ENCODE data around the gene LMO7.
"Not testable (repeated sequence)": the region's sequence is repeated elsewhere in the genome, so short reads cannot be mapped to it uniquely, and the experiment has no call there.

LMO7 gene

DNA sequence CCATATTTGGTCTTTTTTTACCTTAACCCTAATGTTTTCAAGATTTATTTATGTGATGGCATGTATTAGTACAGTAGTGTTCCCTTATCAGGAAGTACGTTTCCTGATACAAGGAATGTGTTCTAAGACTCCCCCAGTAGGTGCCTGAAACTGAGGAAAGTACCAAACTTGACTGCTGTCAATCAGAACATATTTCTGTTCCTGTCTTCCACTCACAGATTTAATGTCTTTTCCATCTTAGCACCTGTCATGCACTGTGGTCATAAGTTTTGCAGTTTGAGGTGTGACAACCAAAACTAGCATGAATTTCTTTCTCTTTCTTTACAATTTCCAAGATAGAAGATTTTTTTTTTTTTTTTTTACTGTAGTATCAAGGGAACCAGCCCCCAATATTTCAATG, 62.9 kb downstream of the LMO7 start:
- DNase-seq (ENCODE audit: low read depth, low spot score) = no peak

DNA sequence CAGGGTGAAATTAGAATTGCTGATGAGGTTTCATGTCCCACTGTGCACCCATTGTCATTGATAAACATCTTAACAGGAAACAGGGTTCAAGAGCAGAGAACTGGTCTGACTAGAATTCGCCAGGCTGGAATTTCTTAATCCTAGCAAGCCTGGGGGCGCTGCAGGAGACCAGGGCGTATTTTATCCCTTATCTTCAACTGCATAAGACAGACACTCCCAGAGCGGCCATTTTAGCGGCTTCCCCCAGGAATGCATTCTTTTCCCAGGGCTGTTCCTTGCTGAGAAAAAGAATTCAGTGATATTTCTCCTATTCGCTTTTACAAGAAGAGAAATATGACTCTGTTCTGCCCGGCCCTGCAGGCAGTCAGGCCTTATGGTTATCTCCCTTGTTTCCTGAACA, 63.6 kb downstream of the LMO7 start:
- not testable (repeated sequence) for DNase-seq (ENCODE audit: low read depth, low spot score)

GRCh38 chr13:75700552-75700951, 64.4 kb downstream of the LMO7 start:
- DNase-seq (ENCODE audit: low read depth, low spot score) = no peak

DNA sequence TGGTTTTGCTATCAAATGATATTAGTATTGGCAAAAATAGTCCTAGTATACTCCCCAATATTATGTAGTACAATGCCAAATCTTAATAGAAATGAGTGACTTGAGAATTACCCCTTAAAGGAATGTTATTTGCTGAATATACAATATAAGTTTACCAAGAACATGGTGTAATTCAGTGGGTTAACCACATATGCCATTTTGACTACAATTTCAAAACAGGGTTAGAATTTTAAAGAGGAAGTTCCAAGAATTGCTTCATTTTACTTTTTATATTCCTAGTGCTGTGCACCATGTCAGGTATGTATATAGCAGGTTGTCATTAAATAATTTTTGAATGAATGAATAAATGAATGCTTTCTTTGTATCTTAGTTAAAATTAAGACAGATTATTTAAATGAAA, 66.3 kb downstream of the LMO7 start:
- no peak for DNase-seq (ENCODE audit: low read depth, low spot score)

- DNase-seq (ENCODE audit: low read depth, low spot score) = no peak
These were observed 67.6 kb downstream of the LMO7 start for GRCh38 chr13:75703769-75704168.

DNA sequence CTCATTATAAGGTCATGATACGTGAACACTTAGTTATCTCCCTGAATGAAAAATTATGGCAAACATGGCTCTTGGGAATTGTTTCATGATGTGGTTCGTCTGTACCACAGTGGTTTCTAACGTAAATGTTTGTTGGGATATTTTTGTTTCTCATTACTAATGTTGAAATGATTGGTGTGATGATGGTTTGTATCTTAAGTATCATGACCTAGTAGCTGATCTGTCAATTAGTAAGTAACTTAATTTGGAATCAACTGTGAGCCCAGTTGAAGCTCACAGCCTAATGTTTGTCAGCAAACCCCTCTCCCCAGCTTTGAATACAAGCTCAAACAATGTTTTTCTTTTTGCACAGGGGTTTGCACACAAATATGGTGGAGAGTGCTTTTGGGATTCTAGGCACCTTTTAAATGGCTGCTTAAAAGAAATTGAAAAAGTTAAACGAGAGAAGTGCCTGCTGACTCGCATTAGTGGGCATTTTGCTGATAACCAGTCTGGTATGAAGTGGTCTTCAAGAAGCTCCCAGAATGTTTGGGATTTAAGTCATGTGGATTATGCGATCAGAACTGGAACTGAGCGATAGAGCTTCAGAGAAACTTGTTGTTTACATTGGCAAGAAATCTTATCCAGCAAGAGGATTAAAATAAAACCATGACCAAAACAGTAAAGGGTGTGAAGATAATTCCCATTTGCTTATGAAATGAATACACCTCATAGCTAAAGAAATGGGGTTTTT, 68.2 kb downstream of the LMO7 start:
- no peak for DNase-seq (ENCODE audit: low read depth, low spot score)

- DNase-seq (ENCODE audit: low read depth, low spot score) = peak; percentile 84
These were observed 68.8 kb downstream of the LMO7 start for GRCh38 chr13:75704927-75705288.

DNA sequence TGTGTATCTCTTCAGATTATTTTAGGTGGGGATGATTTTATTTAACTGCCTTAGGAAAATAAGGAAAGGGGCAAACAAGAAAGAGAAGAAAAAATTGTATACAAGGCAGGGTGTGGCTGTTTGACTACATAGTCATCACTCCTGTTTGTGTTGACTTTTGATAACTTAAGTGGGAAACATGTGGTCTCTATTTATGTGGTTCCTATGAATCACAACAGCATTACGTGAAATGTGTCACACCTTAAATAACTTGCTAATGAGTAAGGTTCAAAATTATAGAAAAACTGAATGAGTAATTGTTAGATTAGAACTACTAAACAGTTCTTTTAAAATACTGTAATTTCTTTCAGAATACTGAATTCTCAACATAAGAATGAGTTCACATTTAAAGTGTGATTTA, 69.3 kb downstream of the LMO7 start:
- DNase-seq (ENCODE audit: low read depth, low spot score) = no peak

- no peak for DNase-seq (ENCODE audit: low read depth, low spot score)
These were observed 69.8 kb downstream of the LMO7 start for GRCh38 chr13:75705908-75706307.

DNA sequence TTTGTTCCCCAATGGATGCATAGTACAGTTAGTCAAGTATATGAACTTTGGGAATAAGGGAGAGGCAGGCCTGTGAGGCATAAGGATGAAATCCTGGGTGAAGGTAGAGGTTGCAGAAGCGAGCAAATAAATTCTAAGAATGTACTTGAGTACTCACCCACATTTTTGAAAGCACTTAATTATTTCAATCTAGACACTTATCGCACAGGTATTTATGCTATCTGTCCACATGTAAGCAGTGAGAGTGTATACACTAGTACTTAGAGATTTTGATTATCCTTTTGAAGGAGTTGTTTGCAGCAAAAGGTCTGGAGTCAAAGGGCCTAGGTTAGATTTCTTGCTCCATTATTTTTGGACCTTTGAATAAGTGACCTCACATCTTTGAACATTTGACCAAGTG, 77.7 kb downstream of the LMO7 start:
- no peak for DNase-seq (ENCODE audit: low read depth, low spot score)

GRCh38 chr13:75715601-75716523, 79.7 kb downstream of the LMO7 start:
- no peak for DNase-seq (ENCODE audit: low read depth, low spot score)

DNA sequence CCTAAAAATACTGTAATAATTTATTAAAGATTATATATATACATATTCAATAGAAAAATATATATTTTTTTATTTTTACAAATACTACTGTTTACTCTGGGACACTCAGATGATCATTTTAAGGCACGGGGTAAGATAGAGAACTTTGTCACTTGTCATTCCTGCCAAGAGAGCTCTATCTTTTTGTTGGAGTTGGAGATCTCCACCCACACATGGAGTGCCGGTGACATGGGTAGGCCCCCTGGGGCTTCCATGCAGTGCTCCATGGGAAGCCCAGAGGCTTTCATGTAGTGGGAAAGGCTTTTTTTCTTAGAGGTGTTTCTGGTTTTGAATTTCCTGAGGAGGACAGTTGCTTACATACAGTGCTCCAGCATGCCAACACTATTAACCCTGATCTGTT, 81.4 kb downstream of the LMO7 start:
- no peak for DNase-seq (ENCODE audit: low read depth, low spot score)

- DNase-seq (ENCODE audit: low read depth, low spot score) = no peak
These were observed 85.2 kb downstream of the LMO7 start for GRCh38 chr13:75721307-75721706.

DNA sequence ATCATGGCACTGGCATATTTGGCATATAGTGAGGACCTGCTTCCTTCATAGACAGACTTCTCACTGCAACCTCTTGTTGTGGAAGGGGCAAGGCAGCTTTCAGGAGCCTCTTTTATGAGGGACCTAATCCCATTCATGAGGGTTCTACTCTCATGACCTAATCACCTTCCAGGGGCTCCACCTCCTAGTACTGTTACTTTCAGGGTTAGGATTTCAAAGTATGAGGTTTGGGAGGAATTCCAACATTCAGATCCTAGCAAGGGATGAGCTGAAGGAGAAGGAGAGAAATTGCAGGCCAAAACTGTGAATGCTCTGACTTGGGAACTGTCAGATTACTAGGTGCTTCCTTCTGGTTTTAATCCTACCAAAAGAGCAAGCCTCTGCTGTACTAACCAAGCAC, 87.8 kb downstream of the LMO7 start:
- DNase-seq (ENCODE audit: low read depth, low spot score) = no peak

DNA sequence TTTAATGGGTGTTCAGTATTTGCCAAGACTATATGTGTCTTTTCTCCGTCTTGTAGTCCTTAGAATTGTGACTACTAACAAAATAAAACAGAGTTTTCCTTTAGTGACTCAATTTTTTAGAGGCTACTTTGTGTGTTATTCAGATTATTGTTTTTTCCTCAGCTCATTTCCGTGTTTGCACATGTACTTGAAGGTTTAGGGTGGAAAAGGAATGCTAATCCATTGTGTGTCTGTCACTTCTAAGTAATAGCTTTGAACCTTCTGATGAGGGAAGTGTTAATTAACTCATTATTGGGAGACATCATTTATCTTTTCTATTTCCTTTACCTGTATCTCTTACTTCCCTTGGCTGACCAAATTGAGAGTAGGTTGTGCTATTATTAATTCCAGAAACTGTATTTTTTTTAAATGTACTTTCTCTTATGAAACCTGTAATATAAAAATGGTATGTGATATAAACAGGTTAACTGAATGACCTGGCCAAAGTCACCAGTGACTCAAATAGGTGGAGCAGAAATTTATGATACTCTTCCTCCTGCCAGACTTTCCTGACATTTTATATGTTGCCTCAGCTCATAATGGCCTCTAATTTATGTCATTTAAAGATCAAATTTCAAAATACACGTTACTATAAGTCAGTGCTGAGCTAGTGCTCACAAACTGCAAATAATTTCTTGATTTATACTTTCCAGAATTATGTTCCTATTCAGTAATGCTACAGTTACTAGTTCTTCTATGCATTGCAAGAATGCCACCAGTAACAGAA, 88.8 kb downstream of the LMO7 start:
- DNase-seq (ENCODE audit: low read depth, low spot score) = no peak

DNA sequence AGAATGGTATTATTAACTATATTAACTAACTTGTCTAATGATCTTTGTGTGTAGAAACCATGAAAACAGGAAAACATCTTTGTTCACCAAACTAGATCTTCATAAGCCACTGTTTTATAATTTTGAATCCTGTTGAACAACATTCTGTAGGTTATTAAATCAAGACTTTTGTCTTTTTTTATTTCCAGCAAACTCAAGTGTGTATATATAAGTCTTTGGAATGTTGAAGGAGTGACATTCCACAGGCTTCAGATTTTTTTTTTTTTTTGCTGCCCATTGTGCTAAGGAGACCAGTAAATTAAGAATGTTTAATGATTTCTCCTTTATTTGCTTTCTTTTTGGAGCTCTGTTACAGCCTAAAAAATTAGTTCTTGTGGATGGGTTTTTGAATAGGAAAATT, 89.6 kb downstream of the LMO7 start:
- DNase-seq (ENCODE audit: low read depth, low spot score) = no peak

DNA sequence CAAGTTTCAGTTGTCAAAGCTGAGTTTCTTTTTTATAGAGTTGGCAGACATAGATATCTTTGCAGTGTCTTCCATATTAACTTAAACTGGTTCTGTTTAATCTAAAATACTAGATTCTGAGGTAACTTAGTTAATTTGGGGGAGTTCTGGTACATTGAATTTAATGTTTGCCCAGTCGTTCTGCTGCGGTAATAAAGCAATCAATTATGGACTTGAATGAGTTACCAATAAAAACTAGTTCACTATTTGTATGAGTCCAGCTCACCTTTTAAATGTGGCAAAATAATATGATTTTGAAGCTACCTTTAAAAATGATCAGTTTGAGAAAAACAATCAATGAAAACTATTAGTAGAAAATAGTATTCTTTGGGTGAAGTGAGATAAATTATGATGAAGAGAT, 90.2 kb downstream of the LMO7 start:
- DNase-seq (ENCODE audit: low read depth, low spot score) = no peak

GRCh38 chr13:75733113-75733512, 97.0 kb downstream of the LMO7 start:
- not testable (repeated sequence) for DNase-seq (ENCODE audit: low read depth, low spot score)

- no peak for DNase-seq (ENCODE audit: low read depth, low spot score)
These were observed 100.0 kb downstream of the LMO7 start for GRCh38 chr13:75736173-75736572.

DNA sequence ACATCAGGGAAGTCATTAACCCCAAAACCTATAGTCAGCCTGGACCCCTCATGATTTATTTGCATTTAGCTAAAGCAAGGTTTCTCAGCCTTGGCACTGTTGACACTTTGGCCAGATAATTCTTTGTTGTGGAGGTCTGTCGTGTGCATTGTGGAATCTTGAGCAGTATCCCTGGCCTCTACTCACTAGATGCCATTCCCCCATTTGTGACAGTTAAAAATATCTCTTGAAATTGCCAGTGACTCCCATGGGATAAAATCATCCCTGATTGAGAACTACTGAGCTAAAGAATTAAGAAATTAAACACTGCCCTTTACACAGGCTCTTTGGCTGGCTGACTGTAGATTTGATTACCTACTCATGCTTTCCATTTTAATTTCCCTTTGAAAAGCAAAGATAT, 102.7 kb downstream of the LMO7 start:
- DNase-seq (ENCODE audit: low read depth, low spot score) = no peak

- no peak for DNase-seq (ENCODE audit: low read depth, low spot score)
These were observed 103.2 kb downstream of the LMO7 start for GRCh38 chr13:75739244-75739868.

DNA sequence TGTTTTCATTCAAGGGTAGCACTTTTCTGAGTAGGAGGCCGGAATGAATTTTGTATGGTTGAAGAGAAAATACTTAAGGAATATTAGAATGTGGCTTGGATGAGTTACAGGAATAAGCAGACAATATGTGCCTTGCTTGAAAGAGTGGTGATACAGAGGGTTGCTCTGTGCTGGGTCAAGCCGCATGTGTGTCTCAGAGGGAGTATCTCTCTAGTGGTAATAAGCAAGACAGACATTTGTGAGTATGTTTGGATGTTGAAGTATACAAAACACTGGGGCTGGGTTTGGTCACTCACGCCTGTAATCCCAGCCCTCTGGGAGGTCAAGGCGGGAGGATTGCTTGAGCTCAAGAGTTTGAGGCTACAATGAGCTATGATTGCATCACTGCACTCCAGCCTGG, 103.9 kb downstream of the LMO7 start:
- DNase-seq (ENCODE audit: low read depth, low spot score) = no peak
